ENCODE results near the gene SHROOM2.
"Not testable (repeated sequence)": the region's sequence is repeated elsewhere in the genome, so short reads cannot be mapped to it uniquely, and the experiment has no call there.

Gene SHROOM2

GRCh38 chrX:9832811-9833210 is 46.6 kb downstream of the SHROOM2 start:
- no peak for DNase-seq (ENCODE audit: low read depth in 2 of 2)

DNA sequence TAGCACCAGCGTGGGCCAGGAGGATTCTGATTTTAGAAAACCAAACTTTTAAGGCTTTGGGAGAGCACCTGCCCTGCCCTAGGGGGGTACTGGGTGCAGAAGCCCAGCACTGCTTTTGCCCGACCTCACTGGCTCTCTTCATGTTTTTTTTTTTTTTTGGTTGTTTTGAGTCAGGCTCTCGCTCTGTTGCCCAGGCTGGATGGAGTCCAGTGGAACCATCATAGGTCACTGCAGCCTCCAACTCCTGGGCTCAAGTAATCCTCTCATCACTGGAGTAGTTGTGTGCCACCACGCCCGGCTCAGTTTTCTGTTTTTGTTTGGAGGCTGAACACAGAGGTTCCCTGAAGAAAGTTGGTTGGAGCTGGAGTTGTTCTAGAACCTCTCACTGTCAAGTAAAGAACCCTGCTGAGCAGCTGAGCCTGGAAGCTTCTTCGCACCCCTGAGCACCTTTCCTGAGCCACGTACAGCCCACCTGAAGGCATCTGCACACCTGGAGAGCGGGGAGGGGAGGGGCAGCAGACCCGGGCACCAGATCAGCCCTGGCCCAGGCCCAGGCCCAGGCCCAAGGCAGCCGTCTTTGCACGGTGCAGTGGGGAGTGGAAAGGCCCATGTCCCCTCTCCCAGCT is 49.5 kb downstream of the SHROOM2 start:
- no peak for DNase-seq (ENCODE audit: low read depth in 2 of 2)

DNA sequence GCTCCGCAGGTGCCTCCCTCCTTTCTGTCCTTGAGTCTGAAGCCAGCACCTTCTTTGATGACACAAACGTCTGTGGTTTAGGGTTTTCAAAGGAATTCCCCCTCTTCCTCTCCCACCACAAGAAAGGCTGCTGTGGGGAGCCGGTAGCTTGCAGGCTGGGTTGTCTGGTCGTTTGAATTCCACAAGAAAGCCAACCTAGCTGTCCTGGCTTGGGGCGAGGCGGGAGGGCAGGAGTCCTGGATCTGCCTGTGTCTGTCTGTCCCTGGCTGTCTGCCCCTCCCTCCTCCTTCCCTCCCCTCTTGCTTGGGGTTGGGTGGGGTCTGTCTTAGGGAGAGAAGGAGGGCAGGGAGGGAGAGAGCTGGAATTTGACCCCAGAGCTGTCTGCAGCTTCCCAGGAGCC is 56.3 kb downstream of the SHROOM2 start:
- DNase-seq (ENCODE audit: low read depth in 2 of 2): no peak

DNA sequence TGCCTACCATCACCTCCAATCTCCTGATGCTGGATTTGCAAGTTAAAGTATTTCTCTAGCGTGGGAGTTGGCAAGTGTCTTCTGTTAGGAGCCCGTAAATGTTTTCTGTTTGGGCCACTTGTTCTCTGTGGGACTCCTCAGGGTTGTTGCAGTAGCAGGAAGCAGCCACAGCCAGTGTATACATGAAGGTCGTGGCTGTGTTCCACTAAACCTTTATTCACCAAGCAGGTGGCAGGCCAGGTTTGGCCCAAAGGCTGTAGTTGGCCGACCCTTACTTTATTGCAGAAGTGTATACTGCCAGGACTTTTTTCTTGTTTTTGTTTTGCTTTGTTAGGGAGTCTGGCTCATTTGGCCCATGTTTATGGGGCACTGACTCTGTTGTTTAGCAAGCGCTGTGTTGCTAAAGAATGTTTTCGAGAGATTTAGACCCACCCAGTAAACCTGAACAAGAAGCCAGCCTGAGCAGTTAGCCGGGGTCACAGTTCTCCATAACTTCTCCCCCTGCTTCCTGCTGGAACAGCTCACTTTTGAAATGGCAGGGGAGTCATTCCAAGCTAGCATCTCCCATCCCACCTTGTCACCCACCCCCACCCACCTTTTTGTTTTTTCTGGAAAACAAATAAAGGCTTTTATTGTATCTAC is 58.8 kb downstream of the SHROOM2 start:
- DNase-seq (ENCODE audit: low read depth in 2 of 2): no peak

- DNase-seq (ENCODE audit: low read depth in 2 of 2): no peak
Measured at GRCh38 chrX:9845578-9845952, 59.3 kb downstream of the SHROOM2 start.

GRCh38 chrX:9846631-9847030 is 60.4 kb downstream of the SHROOM2 start:
- DNase-seq (ENCODE audit: low read depth in 2 of 2): no peak

DNA sequence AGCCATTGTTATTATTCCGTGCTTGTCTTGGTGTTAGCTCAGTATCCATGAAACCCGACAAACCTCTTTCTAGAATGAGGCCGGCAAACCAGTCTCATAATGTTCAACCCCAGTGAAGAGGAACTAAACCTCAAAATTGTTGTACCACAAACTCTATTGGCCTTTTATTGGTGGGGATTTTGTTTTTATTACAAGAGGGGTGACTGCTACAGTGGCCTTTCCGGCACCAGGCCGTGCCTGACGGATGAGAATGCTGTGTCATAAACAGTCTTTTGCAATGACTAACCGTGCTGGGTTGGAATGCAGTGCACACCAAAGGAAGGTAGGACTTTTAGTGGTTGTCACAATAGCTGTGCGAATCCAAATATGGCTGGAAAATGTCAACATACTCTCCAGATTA is 60.8 kb downstream of the SHROOM2 start:
- DNase-seq (ENCODE audit: low read depth in 2 of 2): no peak

GRCh38 chrX:9848718-9849479 is 62.7 kb downstream of the SHROOM2 start:
- DNase-seq (ENCODE audit: low read depth in 2 of 2): no peak

DNA sequence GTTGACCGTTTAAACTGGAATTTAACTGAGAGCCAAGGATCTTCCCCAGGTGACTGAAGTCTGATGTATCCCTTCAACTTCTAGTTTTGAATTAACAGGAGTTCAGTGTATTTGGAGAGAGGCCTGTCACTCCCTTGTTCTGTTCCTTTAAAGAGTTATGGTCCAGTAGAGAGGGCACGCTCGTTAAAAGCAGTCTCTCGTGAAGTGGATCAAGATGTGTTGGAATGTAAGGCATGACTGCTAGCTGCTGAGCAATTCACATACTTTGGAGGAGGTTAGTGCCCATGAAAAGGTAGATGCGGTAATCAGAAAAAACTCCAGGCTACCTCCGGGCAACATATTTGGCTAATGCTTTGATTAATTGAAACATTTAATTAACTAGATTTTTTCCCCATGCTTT is 65.7 kb downstream of the SHROOM2 start:
- no peak for DNase-seq (ENCODE audit: low read depth in 2 of 2)

- no peak for DNase-seq (ENCODE audit: low read depth in 2 of 2)
Measured at GRCh38 chrX:9853307-9853706, 67.1 kb downstream of the SHROOM2 start.

DNA sequence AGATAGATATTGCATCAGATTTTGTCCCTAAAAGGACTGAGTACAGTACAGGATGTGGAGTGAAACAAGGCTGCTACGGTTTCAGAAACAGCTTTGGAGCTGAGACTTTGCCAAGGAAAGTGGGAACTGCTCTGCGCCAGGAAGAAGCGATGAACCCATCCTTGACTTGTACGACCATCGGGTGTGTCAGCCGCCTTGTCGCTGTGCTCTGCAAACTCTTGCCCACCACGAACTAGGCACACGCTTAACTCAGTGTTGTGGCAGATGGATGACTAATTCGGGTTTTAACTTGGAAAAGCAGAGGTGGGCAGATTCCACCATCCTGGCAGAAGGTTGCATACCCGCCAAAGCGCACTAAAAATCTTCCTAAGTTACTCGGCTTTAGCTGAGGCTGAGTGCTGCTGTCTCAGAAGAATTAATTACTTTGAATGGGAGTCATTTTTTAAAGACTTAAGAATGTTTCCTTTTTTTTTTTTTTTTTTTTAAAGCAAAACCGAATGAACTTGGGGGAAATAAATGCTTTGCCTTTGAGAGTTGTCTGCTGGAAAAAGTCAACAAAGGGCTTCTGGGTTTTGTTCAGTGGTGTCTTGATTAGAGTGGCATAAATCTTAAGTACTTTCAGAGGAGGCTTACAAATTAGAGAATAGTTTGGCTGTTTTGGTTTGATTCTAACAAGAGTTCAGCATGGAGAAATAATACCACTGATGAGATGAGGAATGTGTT is 69.5 kb downstream of the SHROOM2 start:
- DNase-seq (ENCODE audit: low read depth in 2 of 2): no peak

GRCh38 chrX:9856588-9856987 is 70.4 kb downstream of the SHROOM2 start:
- DNase-seq (ENCODE audit: low read depth in 2 of 2): no peak

- DNase-seq (ENCODE audit: low read depth in 2 of 2): no peak
Measured at GRCh38 chrX:9857575-9858474, 71.6 kb downstream of the SHROOM2 start.

DNA sequence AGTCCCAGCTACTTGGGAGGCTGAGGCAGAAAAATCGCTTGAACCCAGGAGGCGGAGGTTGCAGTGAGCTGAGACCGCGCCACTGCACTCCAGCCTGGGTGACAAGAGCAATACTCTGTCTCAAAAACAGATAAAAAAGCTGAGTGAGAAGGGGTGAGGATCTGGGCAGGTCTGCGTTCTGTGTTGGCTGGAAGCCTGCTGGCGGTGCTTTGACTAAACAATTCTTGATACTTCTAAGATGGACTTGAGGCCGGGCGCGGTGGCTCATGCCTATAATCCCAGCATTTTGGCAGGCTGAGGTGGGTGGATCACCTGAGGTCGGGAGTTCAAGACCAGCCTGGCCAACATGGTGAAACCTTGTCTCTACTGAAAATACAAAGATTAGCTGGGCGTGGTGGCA is 72.5 kb downstream of the SHROOM2 start:
- not testable (repeated sequence) for DNase-seq (ENCODE audit: low read depth in 2 of 2)

DNA sequence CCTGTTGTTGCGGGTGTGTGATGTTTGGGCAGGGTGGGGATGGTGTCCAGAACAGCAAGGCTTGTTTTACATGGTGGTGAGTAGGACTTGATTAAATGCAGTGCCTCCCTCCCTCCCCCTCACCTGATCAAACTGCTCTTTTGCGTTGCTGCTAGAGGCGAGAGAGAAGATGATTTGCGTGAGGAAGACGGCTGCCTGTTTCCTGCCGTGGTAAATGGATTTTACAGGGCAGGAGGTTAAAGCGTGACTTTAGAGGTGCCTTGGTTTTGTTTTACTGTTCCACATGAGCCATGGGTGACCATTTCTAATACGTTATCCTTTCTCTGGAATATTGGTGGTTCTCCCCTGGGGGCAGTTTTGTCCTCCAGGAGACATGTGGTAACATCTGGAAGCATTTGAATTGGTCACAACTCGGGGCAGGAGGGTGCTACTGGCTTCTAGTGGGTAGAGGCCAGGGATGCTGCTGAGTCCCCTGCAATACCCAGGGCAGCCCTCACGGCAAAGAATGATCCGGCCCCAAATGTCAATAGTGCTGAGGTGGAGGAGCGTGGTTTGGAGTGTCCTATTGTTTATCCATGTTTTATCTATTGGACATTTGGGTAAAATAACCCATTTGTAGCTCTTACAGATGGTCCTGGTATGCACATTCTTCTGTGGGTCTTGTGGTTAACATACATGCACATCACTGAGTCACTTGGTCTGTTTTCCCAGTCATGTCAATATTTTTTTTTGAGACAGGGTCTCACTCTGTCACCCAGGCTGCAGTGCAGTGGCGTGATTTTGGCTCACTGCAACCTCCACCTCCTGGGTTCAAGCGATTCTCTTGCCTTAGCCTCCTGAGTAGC is 73.7 kb downstream of the SHROOM2 start:
- no peak for DNase-seq (ENCODE audit: low read depth in 2 of 2)

DNA sequence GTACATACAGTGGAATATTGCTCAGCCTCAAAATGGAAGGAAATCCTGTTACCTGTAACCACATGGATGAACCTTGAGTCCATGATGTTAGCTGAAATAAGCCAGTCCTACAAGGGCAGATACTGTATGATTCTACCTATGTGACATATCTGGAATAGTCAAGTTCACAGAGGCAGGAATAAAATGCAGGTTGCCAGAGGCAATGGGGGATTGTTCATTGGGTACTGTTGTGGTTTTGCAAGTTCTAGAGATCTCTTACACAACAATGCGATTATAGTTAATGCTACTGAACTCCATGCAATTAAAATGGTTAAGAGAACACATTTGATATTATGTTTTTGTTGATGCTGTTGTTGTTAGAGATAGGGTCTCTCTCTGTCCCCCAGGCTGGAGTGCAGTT is 74.6 kb downstream of the SHROOM2 start:
- no peak for DNase-seq (ENCODE audit: low read depth in 2 of 2)

GRCh38 chrX:9861711-9862110 is 75.5 kb downstream of the SHROOM2 start:
- no peak for DNase-seq (ENCODE audit: low read depth in 2 of 2)

GRCh38 chrX:9862525-9862924 is 76.3 kb downstream of the SHROOM2 start:
- no peak for DNase-seq (ENCODE audit: low read depth in 2 of 2)

GRCh38 chrX:9862953-9863352 is 76.7 kb downstream of the SHROOM2 start:
- no peak for DNase-seq (ENCODE audit: low read depth in 2 of 2)

DNA sequence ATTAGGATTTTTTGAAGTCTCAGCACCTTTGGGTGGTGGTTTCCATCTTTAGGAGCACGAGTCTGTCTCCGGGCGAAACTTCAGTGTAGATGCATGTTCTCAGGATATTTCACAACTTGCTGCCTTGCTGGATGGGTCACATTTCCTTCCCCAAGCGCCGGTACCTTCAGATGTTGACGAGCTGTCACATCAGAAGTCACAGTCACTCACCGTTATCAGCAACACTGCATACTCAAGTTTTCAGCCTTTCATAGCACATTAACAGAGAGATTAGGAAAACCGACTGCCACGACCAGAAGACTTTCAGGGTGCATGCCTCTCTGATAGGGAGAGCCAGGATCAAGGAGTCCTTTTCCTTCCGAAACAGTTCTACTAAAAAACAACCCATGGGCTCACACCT is 77.8 kb downstream of the SHROOM2 start:
- no peak for DNase-seq (ENCODE audit: low read depth in 2 of 2)

All from stimulated activated CD4-positive, alpha-beta T cell treated with anti-CD3 and anti-CD28 coated beads, Interleukin-15, amount 100 ng/mL, for 48 hours (primary cell).